Umbilical cord (tissue), 2 donors: ENCODE data around the gene SEC14L2. TPM values are rescaled to one million over a fixed set of nuclear protein-coding genes. Genes with fewer than 3 reads are reported as not detected.
"Not testable (repeated sequence)": the region's sequence is repeated elsewhere in the genome, so short reads cannot be mapped to it uniquely, and the experiment has no call there.

ENCODE experiments used
- DNase-seq: peaks from one replicate; pipeline ENCODE4 v3.0.0-alpha.2; 2015; ENCODE audit warnings: low spot score
- total RNA-seq: library from RNA; depleted of rRNA; stranded (reverse); fragments of >200 nt; gene quantifications from one replicate; pipeline ENCODE4 v1.2.3, GENCODE V29; 2014; ENCODE audit warnings: low replicate concordance; ENCODE audit not compliant: insufficient read depth

Gene SEC14L2
- total RNA-seq, 1 donor from 2014 or later, result 0.48 TPM

GRCh38 chr22:30455075-30455840, 58.4 kb downstream of the SEC14L2 start:
- no peak for DNase-seq

DNA sequence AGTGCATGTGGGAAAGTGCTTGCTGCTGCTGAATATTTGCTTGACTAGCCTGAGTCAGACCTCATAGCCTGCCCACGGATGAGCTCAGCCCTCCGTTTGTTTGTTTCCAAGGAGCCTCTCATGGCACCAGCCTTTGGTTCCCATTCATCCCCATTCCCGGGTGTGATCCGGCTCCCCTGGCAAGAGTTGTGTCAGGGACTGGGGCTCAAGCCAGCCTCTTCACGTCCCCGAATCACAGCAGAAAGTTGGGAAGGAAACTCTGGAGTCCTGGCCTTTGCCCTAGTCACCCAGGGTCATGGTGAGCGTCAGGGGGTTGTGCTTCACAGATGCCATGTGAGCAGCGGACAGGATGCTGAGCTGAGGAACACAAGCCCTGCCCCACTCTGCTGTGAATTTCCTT, 61.2 kb downstream of the SEC14L2 start:
- no peak for DNase-seq

DNA sequence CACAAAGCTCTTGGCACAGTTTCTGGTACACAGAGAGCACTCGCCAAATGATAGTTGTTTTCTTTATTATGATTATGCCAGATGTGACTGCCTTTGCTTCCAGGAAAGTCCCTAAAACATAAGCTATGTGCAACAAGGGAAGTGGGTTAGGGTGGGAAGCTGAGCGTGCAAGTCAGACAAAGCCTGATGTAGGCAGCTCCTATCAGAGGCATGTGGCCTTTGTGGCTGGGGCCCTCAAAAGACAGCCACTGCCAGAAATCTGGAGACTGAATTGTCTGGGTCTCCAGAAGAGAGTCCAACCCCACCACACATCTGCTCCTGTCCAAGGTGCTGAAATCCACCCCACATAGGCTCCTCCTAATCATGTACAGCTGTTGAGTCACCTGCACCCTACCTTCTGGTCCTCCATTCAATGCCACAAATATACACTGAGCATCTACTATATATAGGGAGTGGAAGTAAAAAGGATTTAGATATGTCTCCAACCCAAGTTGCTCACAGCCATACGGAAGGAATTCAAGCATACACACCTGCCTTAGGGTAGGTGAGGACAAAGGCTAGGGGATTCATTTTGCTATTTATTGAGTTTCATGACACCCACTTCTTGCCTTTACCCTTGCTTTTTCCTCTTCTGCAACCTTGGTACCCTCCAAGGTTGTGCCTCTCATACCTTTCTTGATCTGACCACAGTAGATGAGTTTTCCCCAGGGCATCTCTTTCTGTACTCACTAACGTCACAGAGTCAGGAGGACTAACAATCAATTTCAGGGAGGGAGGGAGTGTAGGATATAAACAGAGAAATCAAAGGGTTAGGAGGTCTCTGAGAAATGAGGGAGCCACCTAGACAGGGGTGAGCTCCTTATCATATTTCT, 62.6 kb downstream of the SEC14L2 start:
- DNase-seq, result peak; percentile 18

- DNase-seq, result no peak
These were observed 63.3 kb downstream of the SEC14L2 start for GRCh38 chr22:30460147-30460546.

DNA sequence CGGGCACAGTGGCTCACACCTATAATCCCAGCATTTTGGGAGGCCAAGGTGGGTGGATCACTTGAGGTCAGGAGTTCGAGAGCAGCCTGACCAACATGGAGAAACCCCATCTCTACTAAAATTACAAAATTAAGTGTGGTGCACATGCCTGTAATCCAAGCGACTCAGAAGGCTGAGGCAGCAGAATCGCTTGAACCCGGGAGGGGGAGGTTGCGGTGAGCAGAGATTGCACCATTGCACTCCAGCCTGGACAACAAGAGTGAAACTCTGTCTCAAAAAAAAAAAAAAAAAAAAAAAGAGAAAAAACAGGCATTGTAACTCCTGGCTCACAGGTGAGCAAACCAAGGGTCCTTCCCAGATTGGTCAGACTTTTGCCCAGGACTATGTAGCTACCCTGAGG, 63.7 kb downstream of the SEC14L2 start:
- not testable (repeated sequence) for DNase-seq

- DNase-seq, result no peak
These were observed 72.3 kb downstream of the SEC14L2 start for GRCh38 chr22:30469165-30469564.

- DNase-seq, result no peak
These were observed 73.8 kb downstream of the SEC14L2 start for GRCh38 chr22:30470655-30471054.

DNA sequence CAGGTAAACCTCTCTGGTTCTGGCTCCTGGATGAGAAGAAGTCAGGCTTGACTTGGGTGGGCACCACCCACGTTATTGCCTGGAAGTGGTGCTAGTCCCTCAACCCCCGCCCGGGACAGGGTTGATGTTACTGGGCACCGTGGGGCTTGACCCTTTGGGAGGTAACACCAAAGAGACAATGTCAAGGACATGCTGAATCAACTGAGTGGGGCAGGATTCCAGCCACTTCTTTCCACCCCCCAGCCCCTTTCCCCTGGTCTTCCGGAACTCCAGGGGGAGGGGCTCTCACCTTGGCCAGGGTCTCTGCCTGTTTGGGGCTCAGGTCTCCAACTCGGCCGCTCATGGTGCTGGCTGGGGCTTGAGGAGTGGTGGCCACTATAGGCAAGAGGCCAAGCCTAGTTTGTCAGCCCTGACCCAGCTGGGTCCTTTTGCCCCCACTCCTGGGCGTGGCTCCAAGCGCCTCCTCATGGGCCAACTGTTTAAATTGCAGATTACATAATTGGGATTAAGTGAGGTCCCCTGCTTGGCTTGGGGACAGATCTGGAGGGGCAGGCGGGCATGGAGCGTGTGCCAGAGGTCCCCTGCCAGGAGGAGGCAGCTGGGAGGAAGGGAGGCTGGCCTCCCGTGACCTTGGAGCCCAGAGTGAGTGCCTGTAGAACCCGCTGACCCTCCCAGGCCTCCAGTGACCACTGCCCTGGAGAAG, 74.9 kb downstream of the SEC14L2 start, which contains the start of gene SEC14L3:
Gene SEC14L3, minus strand, starts transcription at position 402 of the 703 bp plus-strand sequence. Its CDS starts 59 bp downstream, at position 343.
- no peak for DNase-seq

DNA sequence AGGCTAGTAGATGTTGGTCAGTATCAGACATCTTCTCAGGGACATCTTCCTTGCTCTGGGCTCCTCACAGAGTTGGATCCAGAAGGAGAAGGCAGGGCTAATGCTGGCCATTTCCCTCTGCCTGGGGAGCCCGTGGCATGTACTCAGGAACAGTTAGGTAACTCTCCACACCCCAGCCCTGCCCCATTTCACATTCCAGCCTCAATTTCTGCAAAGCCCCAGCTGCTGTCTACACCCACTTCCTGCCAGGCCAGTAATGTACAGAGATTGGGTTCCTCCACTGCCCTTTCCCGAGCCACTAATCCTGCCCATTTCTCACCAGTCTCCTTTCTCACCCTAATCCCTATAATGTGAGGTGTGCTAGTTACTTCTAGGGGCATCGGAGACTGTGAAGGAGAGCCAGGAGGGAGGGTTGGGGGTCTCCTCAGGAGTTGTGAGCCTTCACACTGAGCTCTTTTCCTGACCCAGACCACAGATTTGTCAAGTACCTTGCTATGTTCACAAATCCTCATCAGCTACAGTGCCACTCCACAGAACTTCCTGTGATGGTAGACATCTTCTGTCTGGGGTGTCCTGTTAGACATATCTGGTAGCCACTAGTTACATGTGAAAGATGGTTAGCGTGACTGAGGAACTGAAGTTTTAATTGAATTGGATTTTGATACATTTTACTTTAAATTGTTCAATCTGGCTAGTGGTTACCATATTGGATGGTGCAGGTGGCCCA, 76.3 kb downstream of the SEC14L2 start:
- no peak for DNase-seq

- no peak for DNase-seq
These were observed 77.3 kb downstream of the SEC14L2 start for GRCh38 chr22:30474121-30474520.

Other genes with a start within 250 kb of the SEC14L2 start
- gene LIF, start 150.3 kb upstream of the SEC14L2 start, total RNA-seq, result 1.7 TPM
- gene OSM, start 130.2 kb upstream of the SEC14L2 start, total RNA-seq, result 4.8 TPM
- gene CASTOR1, start 107.5 kb upstream of the SEC14L2 start, total RNA-seq, result 9.1 TPM
- gene TBC1D10A, start 70.1 kb upstream of the SEC14L2 start, total RNA-seq, result 40.0 TPM
- gene SF3A1, start 40.1 kb upstream of the SEC14L2 start, total RNA-seq, result 27.7 TPM
- gene CCDC157, start 40.0 kb upstream of the SEC14L2 start, total RNA-seq, result 1.7 TPM
- gene RNF215, start 9.6 kb upstream of the SEC14L2 start, total RNA-seq, result 30.1 TPM
- 7.9 TPM for gene MTFP1, start 28.8 kb downstream of the SEC14L2 start, total RNA-seq
- 2.9 TPM for gene SEC14L3, start 75.0 kb downstream of the SEC14L2 start, total RNA-seq
- not detected for gene SEC14L4, start 108.7 kb downstream of the SEC14L2 start, total RNA-seq
- 2.4 TPM for gene SEC14L6, start 149.7 kb downstream of the SEC14L2 start, total RNA-seq
- gene GAL3ST1, start 177.6 kb downstream of the SEC14L2 start, total RNA-seq, result not detected
- 43.1 TPM for gene PES1, start 194.9 kb downstream of the SEC14L2 start, total RNA-seq
- gene TCN2, start 210.2 kb downstream of the SEC14L2 start, total RNA-seq, result 3.1 TPM
- 1.2 TPM for gene SLC35E4, start 238.8 kb downstream of the SEC14L2 start, total RNA-seq